HEK293T (cell line): ENCODE data around the gene PAFAH1B2.

Experiments
- CTCF ChIA-PET: fragments of 350-600 bp; formaldehyde crosslinking; extraction: SDS; loops from one replicate; lab custom pipeline; 2021; ENCODE audit warnings: antibody characterized with exemption, inconsistent platforms; lab: Yijun Ruan, JAX
- POLR2A ChIA-PET: fragments of 350-600 bp; formaldehyde crosslinking; extraction: SDS; loops from one replicate; lab custom pipeline; 2020; ENCODE audit warnings: antibody characterized with exemption, inconsistent platforms; lab: Yijun Ruan, JAX
- DNase-seq: peaks from one replicate; pipeline ENCODE4 v3.0.0; 2012; ENCODE audit warnings: mixed read lengths; ENCODE audit errors: extremely low spot score
- ARNT ChIP-seq: fragments of 450-650 bp; IDR thresholded peaks from 2 replicates; pipeline ENCODE4 v1.6.1; 2017; ENCODE audit warnings: mild to moderate bottlenecking
- BHLHE40 ChIP-seq: fragments of 450-650 bp; IDR thresholded peaks from 2 replicates; pipeline ENCODE4 v1.6.1; 2016; ENCODE audit warnings: mild to moderate bottlenecking, moderate library complexity, borderline replicate concordance
- CTBP1 ChIP-seq: fragments of 450-650 bp; IDR thresholded peaks from 2 replicates; pipeline ENCODE4 v1.6.1; 2016; ENCODE audit warnings: borderline replicate concordance
- ELF4 ChIP-seq: fragments of 450-650 bp; IDR thresholded peaks from 2 replicates; pipeline ENCODE4 v1.6.1; 2017; ENCODE audit warnings: antibody characterized with exemption
- FOXA1 ChIP-seq: fragments of 450-650 bp; IDR thresholded peaks from 2 replicates; pipeline ENCODE4 v1.6.1; 2016; ENCODE audit warnings: mild to moderate bottlenecking
- FOXK2 ChIP-seq: fragments of 450-650 bp; IDR thresholded peaks from 2 replicates; pipeline ENCODE4 v1.6.1; 2016; ENCODE audit warnings: mild to moderate bottlenecking
- FOXM1 ChIP-seq: fragments of 450-650 bp; IDR thresholded peaks from 2 replicates; pipeline ENCODE4 v1.6.1; 2017; ENCODE audit warnings: mild to moderate bottlenecking, borderline replicate concordance
- HDGF ChIP-seq: fragments of 450-650 bp; IDR thresholded peaks from 2 replicates; pipeline ENCODE4 v1.6.1; 2017; ENCODE audit warnings: antibody characterized with exemption, borderline replicate concordance
- L3MBTL2 ChIP-seq: fragments of 450-650 bp; conservative IDR thresholded peaks from 2 replicates; pipeline ENCODE4 v1.6.1; 2016; ENCODE audit warnings: mild to moderate bottlenecking
- LEF1 ChIP-seq: fragments of 450-650 bp; IDR thresholded peaks from 2 replicates; pipeline ENCODE4 v1.6.1; 2017; ENCODE audit warnings: mild to moderate bottlenecking, borderline replicate concordance
- NFRKB ChIP-seq: fragments of 450-650 bp; IDR thresholded peaks from 2 replicates; pipeline ENCODE4 v1.6.1; 2016; ENCODE audit warnings: mild to moderate bottlenecking, moderate library complexity
- PKNOX1 ChIP-seq: fragments of 450-650 bp; IDR thresholded peaks from 2 replicates; pipeline ENCODE4 v1.6.1; 2016
- SP1 ChIP-seq: fragments of 450-650 bp; IDR thresholded peaks from 2 replicates; pipeline ENCODE4 v1.6.1; 2017
- SUZ12 ChIP-seq: fragments of 450-650 bp; IDR thresholded peaks from 2 replicates; pipeline ENCODE4 v1.6.1; 2016; ENCODE audit warnings: mild to moderate bottlenecking
- TARDBP ChIP-seq: fragments of 450-650 bp; IDR thresholded peaks from 2 replicates; pipeline ENCODE4 v1.6.1; 2016
- ZNF384 ChIP-seq: fragments of 450-650 bp; IDR thresholded peaks from 2 replicates; pipeline ENCODE4 v1.6.1; 2016

Gene PAFAH1B2

GRCh38 chr11:117171404-117172061, 27.4 kb downstream of the PAFAH1B2 start:
- no peak for DNase-seq
- TF ChIP-seq HDGF (no peak), LEF1 (no peak), ELF4 (no peak), FOXM1 (no peak), PKNOX1 (no peak), CTBP1 (no peak), BHLHE40 (no peak), ARNT (no peak), L3MBTL2 (no peak)
- ChIA-PET CTCF (interaction anchor here (0.9 to 1.6 kb wide), 3 partner anchors 9 to 55 kb away, joined by 3 to 5 read pairs (median 4); no protein-coding TSS in a partner anchor), POLR2A (interaction anchor here (1.1 to 4.5 kb wide), 3 partner anchors 9 to 56 kb away, joined by 3 to 24 read pairs (median 4); partner anchors contain the start of gene PAFAH1B2)

- ChIA-PET CTCF (interaction anchor here (0.5 to 1.6 kb wide), 4 partner anchors 8 to 386 kb away, joined by 3 to 5 read pairs (median 4); no protein-coding TSS in a partner anchor), POLR2A (interaction anchor here (1.9 to 4.5 kb wide), 2 partner anchors 11 to 28 kb away, joined by 4 to 24 read pairs; partner anchors contain the start of gene PAFAH1B2)
Observed at GRCh38 chr11:117172724-117173421, 28.8 kb downstream of the PAFAH1B2 start.

GRCh38 chr11:117175104-117175503, 31.0 kb downstream of the PAFAH1B2 start:
- ChIA-PET POLR2A (interaction anchor here (1.6 kb wide), 1 partner anchor 31 kb away, joined by 11 read pairs; the partner anchor contains the start of gene PAFAH1B2), CTCF (no interaction called here)
- no peak for TF ChIP-seq SP1
- no peak for TF ChIP-seq HDGF
- TF ChIP-seq SUZ12: no peak
- TF ChIP-seq ZNF384: no peak
- no peak for TF ChIP-seq FOXM1
- no peak for TF ChIP-seq CTBP1
- no peak for TF ChIP-seq PKNOX1
- TF ChIP-seq TARDBP: no peak
- no peak for TF ChIP-seq NFRKB
- TF ChIP-seq LEF1: no peak
- no peak for DNase-seq

More at GRCh38 chr11:117172724-117173421, 28.8 kb downstream of the PAFAH1B2 start:
- TF ChIP-seq ZNF384 (no peak), CTBP1 (no peak)
- no peak for DNase-seq

GRCh38 chr11:117175781-117176180, 31.7 kb downstream of the PAFAH1B2 start:
- ChIA-PET CTCF (no interaction called here), POLR2A (interaction anchor here (1.6 kb wide), 1 partner anchor 32 kb away, joined by 11 read pairs; the partner anchor contains the start of gene PAFAH1B2)
- DNase-seq: no peak
- no peak for TF ChIP-seq TARDBP
- TF ChIP-seq SP1: no peak
- TF ChIP-seq ARNT: no peak
- no peak for TF ChIP-seq LEF1
- TF ChIP-seq L3MBTL2: no peak
- no peak for TF ChIP-seq FOXA1
- no peak for TF ChIP-seq FOXK2
- no peak for TF ChIP-seq SUZ12
- TF ChIP-seq CTBP1: no peak
- TF ChIP-seq BHLHE40: no peak

GRCh38 chr11:117176186-117176585, 32.1 kb downstream of the PAFAH1B2 start:
- TF ChIP-seq FOXM1 (no peak), SUZ12 (no peak), SP1 (no peak), HDGF (no peak), TARDBP (no peak), LEF1 (no peak), L3MBTL2 (no peak), FOXK2 (no peak), ELF4 (no peak), FOXA1 (no peak)
- ChIA-PET POLR2A (interaction anchor here (1.6 kb wide), 1 partner anchor 32 kb away, joined by 11 read pairs; the partner anchor contains the start of gene PAFAH1B2), CTCF (no interaction called here)
- DNase-seq: no peak

- CTCF ChIA-PET: interaction anchor here (0.7 to 1.5 kb wide), 3 partner anchors 49 to 388 kb away, joined by 3 to 6 read pairs (median 4); partner anchors contain the start of gene PCSK7
- DNase-seq: no peak
- POLR2A ChIA-PET: interaction anchor here (0.8 to 6.1 kb wide), 3 partner anchors 33 to 54 kb away, joined by 3 to 58 read pairs (median 5); partner anchors contain the start of genes PAFAH1B2 and PCSK7
- no peak for TF ChIP-seq L3MBTL2
- no peak for TF ChIP-seq PKNOX1
- no peak for TF ChIP-seq ZNF384
- no peak for TF ChIP-seq ARNT
- TF ChIP-seq FOXA1: no peak
- no peak for TF ChIP-seq BHLHE40
- no peak for TF ChIP-seq SUZ12
- TF ChIP-seq CTBP1: no peak
- no peak for TF ChIP-seq FOXK2
- no peak for TF ChIP-seq NFRKB
- no peak for TF ChIP-seq TARDBP
- no peak for TF ChIP-seq SP1
- TF ChIP-seq ELF4: no peak
- TF ChIP-seq FOXM1: no peak
- TF ChIP-seq HDGF: no peak
- no peak for TF ChIP-seq LEF1
Observed at GRCh38 chr11:117177534-117178209, 33.6 kb downstream of the PAFAH1B2 start.
